Adrenal gland (tissue), 12 donors: ENCODE data around the gene SPATA16. TPM values are rescaled to one million over a fixed set of nuclear protein-coding genes. Genes with fewer than 3 reads are reported as not detected.

Source experiments
- DNase-seq, 7 donors: peaks; one replicate each; pipeline ENCODE4 v3.0.0-alpha.2; 2019 to 2020
- H3K27ac ChIP-seq, 5 donors: fragments of 200-600 bp; sonication (generic) in 4 of 5; 1 replicate in 3 of 5; 2 replicates in 2 of 5; pipeline versions ENCODE4 v1.5.1 to v1.8.0; 2016 to 2020; ENCODE audit warnings: mild to moderate bottlenecking in 1 of 5
- H3K27me3 ChIP-seq: fragments of 200-600 bp; 2 replicates; pipeline ENCODE4 v1.8.0; 2021
- H3K36me3 ChIP-seq, 2 donors: fragments of 200-600 bp; replicated peaks in 1 of 2; 1 replicate in 1 of 2; 2 replicates in 1 of 2; pipeline versions ENCODE4 v1.5.1 to v1.8.0; 2018 to 2022
- H3K4me1 ChIP-seq, 2 donors: fragments of 200-600 bp; replicated peaks in 1 of 2; 1 replicate in 1 of 2; 2 replicates in 1 of 2; pipeline versions ENCODE4 v1.5.1 to v1.8.0; 2018 to 2021
- H3K4me3 ChIP-seq, 4 donors: fragments of 200-600 bp; sonication (generic) in 3 of 4; one replicate each; pipeline ENCODE4 v1.5.1; 2016 to 2018
- H3K9me3 ChIP-seq, 3 donors: fragments of 200-600 bp; sonication (generic) in 1 of 3; replicated peaks in 1 of 3; 1 replicate in 2 of 3; 2 replicates in 1 of 3; pipeline versions ENCODE4 v1.5.1 to v1.8.0; 2016 to 2021
- CTCF ChIP-seq, 6 experiments: fragments of 450-650 bp in 4 of 6; fragments of 200-600 bp in 2 of 6; sonication (generic) in 1 of 6; IDR thresholded peaks; 1 replicate in 5 of 6; 2 replicates in 1 of 6; pipeline versions ENCODE4 v1.5.1 to v1.8.0; 2016 to 2021; ENCODE audit warnings: antibody characterized with exemption in 6 of 6, mild to moderate bottlenecking in 2 of 6, moderate library complexity in 1 of 6
- POLR2A ChIP-seq, 2 donors: fragments of 450-650 bp; IDR thresholded peaks; one replicate each; pipeline ENCODE4 v1.6.1; 2017; ENCODE audit warnings: antibody characterized with exemption in 2 of 2, mild to moderate bottlenecking in 2 of 2, moderate library complexity in 1 of 2
- WGBS, 4 donors: extraction: QIAGEN DNeasy Blood & Tissue Kit in 2 of 4; methylation state at CpG; one replicate each; pipeline versions ENCODE4 v1.1.5 to v1.1.7; 2013 to 2017; 5-methylcytosine and 5-hydroxymethylcytosine counted together
- intact Hi-C, 2 donors: fragments of 100-400 bp; cut with DNase I; formaldehyde crosslinking; loops; one replicate each; pipeline versions ENCODE4 v1.14.1 to v1.15.0; 2022 to 2023
- polyA plus RNA-seq, 3 donors: library from polyadenylated mRNA; stranded (reverse); fragments of 200-250 nt in 2 of 3; fragments of 350-450 nt in 1 of 3; fragmentation: Illumina TruSeq in 1 of 3; extraction: RNeasy Lipid Tissue Mini Kit (QIAGEN cat#74804) in 1 of 3; gene quantifications; one replicate each; pipeline ENCODE4 v1.2.3, GENCODE V29; 2013 to 2014
- total RNA-seq, 9 donors: library from RNA; depleted of rRNA in 4 of 9; stranded (reverse); fragments of >200 nt in 4 of 9; fragments of 120-200 nt in 1 of 9; fragmentation: NEBNext Ultra II Directional in 1 of 9; extraction: Animal tissue kit (Norgen Biotek cat#: 25700) in 1 of 9; gene quantifications; one replicate each; pipeline versions ENCODE4 v1.1.0 to v1.2.4, GENCODE V29; 2013 to 2023
- donor health status: healthy with polysubstance abuse.
- donor health status: Bipolar disorder and iron deficiency.
- donor health status: DM: yes; HTN: yes; CAD: no.
- donor health status: DM: no; HTN: no; CAD: no.
- donor health status: DM: no; HTN: no; CAD: no.
- donor health status: DM: yes; HTN: yes; CAD: no.

Gene SPATA16
- total and polyA plus RNA-seq, 12 donors, result not detected

GRCh38 chr3:173090492-173090891, 50.5 kb downstream of the SPATA16 start:
- no peaks in the 10 kb centered on the region for H3K4me1 ChIP-seq
- peaks cover 0 to 2% (median 0%) of the 10 kb centered on the region in 3 donors for H3K9me3 ChIP-seq
- no peak for DNase-seq
- intact Hi-C loops, result no loop called here
- 81 to 87% (median 86%) methylated on average over 3 of the region's 3 CpGs for WGBS, 4 donors
- no peaks in the 10 kb centered on the region for H3K36me3 ChIP-seq
- H3K27ac ChIP-seq, result no peak overlapping the region
- H3K4me3 ChIP-seq, result no peak overlapping the region
- no peaks in the 10 kb centered on the region for H3K27me3 ChIP-seq
- TF ChIP-seq POLR2A (IDR thresholded peaks at IDR 0.05) (no peak), CTCF (IDR thresholded peaks at IDR 0.05) (no peak)

- no peaks in the 10 kb centered on the region for H3K9me3 ChIP-seq
- intact Hi-C loops, result no loop called here
- no peaks in the 10 kb centered on the region for H3K36me3 ChIP-seq
- no peaks in the 10 kb centered on the region for H3K4me1 ChIP-seq
- WGBS, 4 donors, result 61 to 63% (median 62%) methylated on average over 6 of the region's 6 CpGs
- H3K27me3 ChIP-seq, result no peaks in the 10 kb centered on the region
- TF ChIP-seq POLR2A (IDR thresholded peaks at IDR 0.05) (no peak), CTCF (IDR thresholded peaks at IDR 0.05) (no peak)
- no peak overlapping the region for H3K27ac ChIP-seq
- DNase-seq, result no peak
- no peak overlapping the region for H3K4me3 ChIP-seq
Measured at GRCh38 chr3:173089283-173089682, 51.8 kb downstream of the SPATA16 start.

GRCh38 chr3:173078525-173078924, 62.5 kb downstream of the SPATA16 start:
- 60 to 69% (median 67%) methylated on average over 4 of the region's 4 CpGs for WGBS, 4 donors
- Histone ChIP-seq H3K27ac (no peak overlapping the region), H3K4me3 (no peak overlapping the region), H3K36me3 (no peaks in the 10 kb centered on the region), H3K27me3 (no peaks in the 10 kb centered on the region), H3K9me3 (no peaks in the 10 kb centered on the region), H3K4me1 (no peaks in the 10 kb centered on the region)
- no peak for DNase-seq
- intact Hi-C loops, result no loop called here
- TF ChIP-seq POLR2A (IDR thresholded peaks at IDR 0.05) (no peak), CTCF (IDR thresholded peaks at IDR 0.05) (no peak)

- Histone ChIP-seq H3K4me3 (no peak overlapping the region), H3K27me3 (no peaks in the 10 kb centered on the region), H3K36me3 (no peaks in the 10 kb centered on the region), H3K27ac (no peak overlapping the region), H3K9me3 (no peaks in the 10 kb centered on the region), H3K4me1 (no peaks in the 10 kb centered on the region)
- intact Hi-C loops, result no loop called here
- 46 to 64% (median 54%) methylated on average over 3 to 4 of the region's 4 CpGs for WGBS, 4 donors
- DNase-seq, result peak in 2 of 7 donors; percentile 3 to 15
- no peak for TF ChIP-seq CTCF (IDR thresholded peaks at IDR 0.05)
- TF ChIP-seq POLR2A (IDR thresholded peaks at IDR 0.05), result no peak
Measured at GRCh38 chr3:173066044-173067004, 74.7 kb downstream of the SPATA16 start.
